Activated CD4-positive, alpha-beta T cell treated with anti-CD3 and anti-CD28 coated beads, Interleukin-2, amount 50 U/mL, for 48 hours (primary cell): ENCODE measurements around the gene FARS2.
"Not testable (repeated sequence)": the region's sequence is repeated elsewhere in the genome, so short reads cannot be mapped to it uniquely, and the experiment has no call there.

ENCODE experiments used
- DNase-seq, 2 experiments: peaks; one replicate each; pipeline ENCODE4 v3.0.0-alpha.2; 2020

Gene FARS2

GRCh38 chr6:5550631-5551030, 289.3 kb downstream of the FARS2 start:
- no peak for DNase-seq

- no peak for DNase-seq
Measured at GRCh38 chr6:5552243-5552642, 290.9 kb downstream of the FARS2 start.

- no peak for DNase-seq
Measured at GRCh38 chr6:5553767-5554166, 292.5 kb downstream of the FARS2 start.

- DNase-seq = no peak
Measured at GRCh38 chr6:5554226-5554625, 292.9 kb downstream of the FARS2 start.

- no peak for DNase-seq
Measured at GRCh38 chr6:5556011-5556410, 294.7 kb downstream of the FARS2 start.

- no peak for DNase-seq
Measured at GRCh38 chr6:5557506-5557905, 296.2 kb downstream of the FARS2 start.

- DNase-seq = no peak
Measured at GRCh38 chr6:5559651-5560050, 298.3 kb downstream of the FARS2 start.

- no peak for DNase-seq
Measured at GRCh38 chr6:5562277-5562676, 301.0 kb downstream of the FARS2 start.

GRCh38 chr6:5563086-5563485, 301.8 kb downstream of the FARS2 start:
- DNase-seq = no peak

- not testable (repeated sequence) for DNase-seq
Measured at GRCh38 chr6:5564746-5565145, 303.4 kb downstream of the FARS2 start.

- no peak for DNase-seq
Measured at GRCh38 chr6:5565971-5566370, 304.7 kb downstream of the FARS2 start.

GRCh38 chr6:5566718-5567117, 305.4 kb downstream of the FARS2 start:
- DNase-seq = no peak

GRCh38 chr6:5567352-5567751, 306.0 kb downstream of the FARS2 start:
- no peak for DNase-seq

GRCh38 chr6:5567890-5568289, 306.6 kb downstream of the FARS2 start:
- no peak for DNase-seq

- no peak for DNase-seq
Measured at GRCh38 chr6:5569491-5569890, 308.2 kb downstream of the FARS2 start.

GRCh38 chr6:5570641-5571040, 309.3 kb downstream of the FARS2 start:
- DNase-seq = no peak

- no peak for DNase-seq
Measured at GRCh38 chr6:5580736-5581581, 319.6 kb downstream of the FARS2 start.

GRCh38 chr6:5582762-5583161, 321.4 kb downstream of the FARS2 start:
- no peak for DNase-seq

GRCh38 chr6:5583528-5583927, 322.2 kb downstream of the FARS2 start:
- DNase-seq = no peak

GRCh38 chr6:5584078-5584482, 322.8 kb downstream of the FARS2 start:
- DNase-seq = no peak

- no peak for DNase-seq
Measured at GRCh38 chr6:5587648-5588047, 326.3 kb downstream of the FARS2 start.

GRCh38 chr6:5589422-5590141, 328.3 kb downstream of the FARS2 start:
- DNase-seq = no peak

- no peak for DNase-seq
Measured at GRCh38 chr6:5590187-5590586, 328.9 kb downstream of the FARS2 start.

GRCh38 chr6:5592886-5593519, 331.7 kb downstream of the FARS2 start:
- no peak for DNase-seq
